GM19025 (cell line): ENCODE results near the gene HOXB5.

Experiments
- ATAC-seq: cut with Tn5 transposase; IDR thresholded peaks from one replicate; pipeline ENCODE4 v1.9.1; 2021; ENCODE audit warnings: mild to moderate bottlenecking, low read depth, moderate library complexity; ENCODE audit not compliant: unreplicated experiment

HOXB5 gene

GRCh38 chr17:48593840-48594537, 410 bp upstream of the HOXB5 start:
- ATAC-seq, result no peak

- no peak for ATAC-seq
Measured at GRCh38 chr17:48592577-48592976, 1.0 kb downstream of the HOXB5 start.

- ATAC-seq, result no peak
Measured at GRCh38 chr17:48592057-48592514, 1.5 kb downstream of the HOXB5 start.

- no peak for ATAC-seq
Measured at GRCh38 chr17:48591255-48592056, 2.1 kb downstream of the HOXB5 start.

- ATAC-seq, result no peak
Measured at GRCh38 chr17:48590607-48591161, 2.9 kb downstream of the HOXB5 start.

- no peak for ATAC-seq
Measured at GRCh38 chr17:48589831-48590606, 3.6 kb downstream of the HOXB5 start, which contains the start of gene HOXB3. Gene HOXB3, minus strand, starts transcription at chr17:48590241. Its CDS starts 37,767 bp downstream, at chr17:48552474.

GRCh38 chr17:48589060-48589830, 4.3 kb downstream of the HOXB5 start:
- no peak for ATAC-seq

- ATAC-seq, result no peak
Measured at GRCh38 chr17:48588528-48588927, 5.1 kb downstream of the HOXB5 start.

GRCh38 chr17:48588074-48588415, 5.5 kb downstream of the HOXB5 start:
- no peak for ATAC-seq

GRCh38 chr17:48587276-48588073, 6.1 kb downstream of the HOXB5 start:
- ATAC-seq, result no peak

GRCh38 chr17:48586355-48587258, 7.0 kb downstream of the HOXB5 start:
- ATAC-seq, result no peak

GRCh38 chr17:48584223-48584741, 9.3 kb downstream of the HOXB5 start:
- ATAC-seq, result no peak

- ATAC-seq, result no peak
Measured at GRCh38 chr17:48583708-48584222, 9.8 kb downstream of the HOXB5 start.

- ATAC-seq, result no peak
Measured at GRCh38 chr17:48582750-48583069, 10.9 kb downstream of the HOXB5 start.

- ATAC-seq, result no peak
Measured at GRCh38 chr17:48579760-48580554, 13.6 kb downstream of the HOXB5 start.

- no peak for ATAC-seq
Measured at GRCh38 chr17:48579471-48579759, 14.2 kb downstream of the HOXB5 start.
